Measurements from ENCODE around the gene OGFOD3. TPM values are rescaled to one million over a fixed set of nuclear protein-coding genes. Genes with fewer than 3 reads are reported as not detected.

OGFOD3 gene
- total and polyA plus RNA-seq, 2 donors from 2014 or later = 27.8 to 36.1 TPM

DNA sequence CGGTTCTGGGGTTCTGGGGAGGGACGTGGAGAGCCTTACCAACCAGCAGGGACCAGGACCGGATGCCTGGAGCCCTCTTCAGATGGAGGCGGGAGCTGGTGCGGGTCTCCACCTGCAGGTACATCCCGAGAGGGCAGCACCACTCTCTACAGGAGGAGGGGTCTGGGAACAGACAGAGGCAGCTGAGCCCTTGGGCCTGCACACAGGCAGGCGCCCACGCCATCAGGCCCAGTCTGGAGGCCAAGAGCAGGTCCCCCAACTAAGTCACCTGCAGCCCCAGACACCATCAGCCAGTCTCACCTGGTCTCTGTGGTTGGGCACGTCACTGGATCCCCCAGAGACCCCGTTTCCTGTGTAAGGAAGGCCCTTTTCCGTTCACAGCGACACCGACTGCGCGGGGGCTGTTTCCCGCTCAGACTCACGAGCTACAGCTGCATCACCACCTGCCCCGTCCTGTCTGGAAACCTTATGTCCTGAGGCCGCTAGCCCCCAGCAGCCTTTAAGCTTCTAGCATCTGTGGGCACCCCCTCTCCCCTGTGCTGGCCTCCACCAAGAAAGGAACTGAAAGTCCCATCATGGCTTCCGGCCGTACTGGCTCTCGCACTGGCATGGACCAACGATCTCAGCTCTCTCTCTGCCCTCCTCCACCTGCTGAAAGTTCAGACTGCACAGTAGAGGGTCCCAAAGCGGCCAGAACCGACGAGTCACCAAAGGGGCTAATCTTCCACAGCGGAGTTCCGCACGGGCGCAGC lies 30.9 kb upstream of the OGFOD3 start:
- no peak for FAIRE-seq
- H3K9ac ChIP-seq (ENCODE audit: low read length in 3 of 3) = peak overlapping the region in 2 of 3 donors; percentile 80 to 82

GRCh38 chr17:82447876-82448275 lies 29.5 kb upstream of the OGFOD3 start:
- DNase-seq (no peak), FAIRE-seq (no peak)
- Histone ChIP-seq H3K9me3 (ENCODE audit: control insufficient read depth in 2 of 3, insufficient read depth in 1 of 3, low read length in 3 of 3) (no peaks in the 10 kb centered on the region), H3K36me3 (ENCODE audit: control insufficient read depth in 2 of 3, insufficient read depth in 3 of 3, low read length in 3 of 3) (no peaks in the 10 kb centered on the region), H3K4me1 (ENCODE audit: control insufficient read depth in 2 of 3, insufficient read depth in 2 of 3, low read depth in 1 of 3, low read length in 3 of 3) (peaks cover 0 to 12% (median 5%) of the 10 kb centered on the region in 3 donors), H3K27ac (ENCODE audit: low read depth in 2 of 2, low read length in 2 of 2) (no peak overlapping the region), H3K9ac (ENCODE audit: low read length in 3 of 3) (no peak overlapping the region), H3K27me3 (ENCODE audit: control insufficient read depth, insufficient read depth, low read length) (no peaks in the 10 kb centered on the region), H3K4me3 (ENCODE audit: low read length in 3 of 3) (no peak overlapping the region)
- TF ChIP-seq, protein P1, sequence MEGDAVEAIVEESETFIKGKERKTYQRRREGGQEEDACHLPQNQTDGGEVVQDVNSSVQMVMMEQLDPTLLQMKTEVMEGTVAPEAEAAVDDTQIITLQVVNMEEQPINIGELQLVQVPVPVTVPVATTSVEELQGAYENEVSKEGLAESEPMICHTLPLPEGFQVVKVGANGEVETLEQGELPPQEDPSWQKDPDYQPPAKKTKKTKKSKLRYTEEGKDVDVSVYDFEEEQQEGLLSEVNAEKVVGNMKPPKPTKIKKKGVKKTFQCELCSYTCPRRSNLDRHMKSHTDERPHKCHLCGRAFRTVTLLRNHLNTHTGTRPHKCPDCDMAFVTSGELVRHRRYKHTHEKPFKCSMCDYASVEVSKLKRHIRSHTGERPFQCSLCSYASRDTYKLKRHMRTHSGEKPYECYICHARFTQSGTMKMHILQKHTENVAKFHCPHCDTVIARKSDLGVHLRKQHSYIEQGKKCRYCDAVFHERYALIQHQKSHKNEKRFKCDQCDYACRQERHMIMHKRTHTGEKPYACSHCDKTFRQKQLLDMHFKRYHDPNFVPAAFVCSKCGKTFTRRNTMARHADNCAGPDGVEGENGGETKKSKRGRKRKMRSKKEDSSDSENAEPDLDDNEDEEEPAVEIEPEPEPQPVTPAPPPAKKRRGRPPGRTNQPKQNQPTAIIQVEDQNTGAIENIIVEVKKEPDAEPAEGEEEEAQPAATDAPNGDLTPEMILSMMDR (IDR thresholded peaks at IDR 0.05; ENCODE audit: borderline replicate concordance, extremely low read depth, insufficient read depth) = no peak
- intact Hi-C loops (cut with DNase I) = no loop called here

More for the DNA sequence above, 30.9 kb upstream of the OGFOD3 start:
- H3K4me3 ChIP-seq (ENCODE audit: low read length in 3 of 3) = peak overlapping the region in 2 of 3 donors; percentile 87 to 92
- H3K27me3 ChIP-seq (ENCODE audit: control insufficient read depth, insufficient read depth, low read length) = no peaks in the 10 kb centered on the region
- H3K36me3 ChIP-seq (ENCODE audit: control insufficient read depth in 2 of 3, insufficient read depth in 3 of 3, low read length in 3 of 3) = no peaks in the 10 kb centered on the region
- no peaks in the 10 kb centered on the region for H3K9me3 ChIP-seq (ENCODE audit: control insufficient read depth in 2 of 3, insufficient read depth in 1 of 3, low read length in 3 of 3)
- peak overlapping the region; percentile 85 to 93 for H3K27ac ChIP-seq (ENCODE audit: low read depth in 2 of 2, low read length in 2 of 2)
- TF ChIP-seq, protein P1 (IDR thresholded peaks at IDR 0.05; ENCODE audit: borderline replicate concordance, extremely low read depth, insufficient read depth) = no peak
- peak in 2 of 5 donors; percentile 49 to 86 for DNase-seq
- H3K4me1 ChIP-seq (ENCODE audit: control insufficient read depth in 2 of 3, insufficient read depth in 2 of 3, low read depth in 1 of 3, low read length in 3 of 3) = peaks cover 0 to 12% (median 5%) of the 10 kb centered on the region in 3 donors
- intact Hi-C loops (cut with DNase I) = no loop called here

GRCh38 chr17:82446649-82447048 lies 28.3 kb upstream of the OGFOD3 start:
- Histone ChIP-seq H3K9me3 (ENCODE audit: control insufficient read depth in 2 of 3, insufficient read depth in 1 of 3, low read length in 3 of 3) (no peaks in the 10 kb centered on the region), H3K4me1 (ENCODE audit: control insufficient read depth in 2 of 3, insufficient read depth in 2 of 3, low read depth in 1 of 3, low read length in 3 of 3) (peaks cover 0 to 12% (median 5%) of the 10 kb centered on the region in 3 donors), H3K27me3 (ENCODE audit: control insufficient read depth, insufficient read depth, low read length) (no peaks in the 10 kb centered on the region), H3K36me3 (ENCODE audit: control insufficient read depth in 2 of 3, insufficient read depth in 3 of 3, low read length in 3 of 3) (peaks cover 0 to 5% (median 4%) of the 10 kb centered on the region in 3 donors), H3K4me3 (ENCODE audit: low read length in 3 of 3) (no peak overlapping the region), H3K9ac (ENCODE audit: low read length in 3 of 3) (no peak overlapping the region), H3K27ac (ENCODE audit: low read depth in 2 of 2, low read length in 2 of 2) (no peak overlapping the region)
- DNase-seq (peak in 1 of 5 donors; percentile 42), FAIRE-seq (no peak)
- intact Hi-C loops (cut with DNase I) = no loop called here
- TF ChIP-seq, protein P1 (IDR thresholded peaks at IDR 0.05; ENCODE audit: borderline replicate concordance, extremely low read depth, insufficient read depth) = no peak
